GM23248 (cell line): ENCODE measurements around the gene SIX6. TPM values are rescaled to one million over a fixed set of nuclear protein-coding genes. Genes with fewer than 3 reads are reported as not detected.
A peak's percentile ranks its signal among the peaks of the same experiment; 100 is the strongest.

Experiments used
- DNase-seq: peaks from one replicate; pipeline ENCODE4 v3.0.0-alpha.2; 2015
- H2AFZ ChIP-seq: fragments of 200-600 bp; sonication (generic); 2 replicates; pipeline ENCODE4 v1.6.1; 2016; ENCODE audit warnings: antibody characterized with exemption
- H3F3A ChIP-seq: fragments of 200-600 bp; sonication (generic); 2 replicates; pipeline ENCODE4 v1.6.1; 2016; ENCODE audit warnings: mild to moderate bottlenecking, antibody characterized with exemption, mixed run types; ENCODE audit not compliant: insufficient read depth
- H3K27ac ChIP-seq: fragments of 200-600 bp; sonication (generic); 2 replicates; pipeline ENCODE4 v1.5.1; 2016; ENCODE audit warnings: mild to moderate bottlenecking
- H3K27me3 ChIP-seq: fragments of 200-600 bp; sonication (generic); replicated peaks from 2 replicates; pipeline ENCODE4 v1.6.1; 2016; ENCODE audit warnings: mild to moderate bottlenecking; ENCODE audit not compliant: insufficient read depth
- H3K36me3 ChIP-seq: fragments of 200-600 bp; sonication (generic); 2 replicates; pipeline ENCODE4 v1.6.1; 2016; ENCODE audit warnings: low read depth, mild to moderate bottlenecking
- H3K4me1 ChIP-seq: fragments of 200-600 bp; sonication (generic); 2 replicates; pipeline ENCODE4 v1.6.1; 2016; ENCODE audit warnings: mild to moderate bottlenecking; ENCODE audit not compliant: insufficient read depth
- H3K4me2 ChIP-seq: fragments of 200-600 bp; sonication (generic); one replicate; pipeline ENCODE4 v1.6.1; 2016; ENCODE audit warnings: mild to moderate bottlenecking; ENCODE audit not compliant: unreplicated experiment
- H3K4me3 ChIP-seq: fragments of 200-600 bp; sonication (generic); 2 replicates; pipeline ENCODE4 v1.5.1; 2016; ENCODE audit warnings: mild to moderate bottlenecking
- H3K79me2 ChIP-seq: fragments of 200-600 bp; sonication (generic); 2 replicates; pipeline ENCODE4 v1.6.1; 2016; ENCODE audit warnings: mild to moderate bottlenecking; ENCODE audit not compliant: insufficient read depth
- H3K9ac ChIP-seq: fragments of 200-600 bp; sonication (generic); 2 replicates; pipeline ENCODE4 v1.6.1; 2016; ENCODE audit warnings: mild to moderate bottlenecking
- H3K9me2 ChIP-seq: fragments of 200-600 bp; sonication (generic); 2 replicates; pipeline ENCODE4 v1.6.1; 2016; ENCODE audit warnings: mixed run types, mild to moderate bottlenecking, moderate library complexity; ENCODE audit not compliant: insufficient read depth
- H3K9me3 ChIP-seq: fragments of 200-600 bp; sonication (generic); one replicate; pipeline ENCODE4 v1.6.1; 2017; ENCODE audit warnings: low read depth
- H4K20me1 ChIP-seq: fragments of 200-600 bp; sonication (generic); 2 replicates; pipeline ENCODE4 v1.6.0; 2016; ENCODE audit not compliant: insufficient read depth
- EZH2 ChIP-seq: fragments of 200-600 bp; sonication (generic); IDR thresholded peaks from 2 replicates; pipeline ENCODE4 v1.6.1; 2018; ENCODE audit warnings: antibody characterized with exemption, mild to moderate bottlenecking; ENCODE audit not compliant: insufficient read depth, poor library complexity, severe bottlenecking
- EZH2phosphoT487 ChIP-seq: fragments of 200-600 bp; sonication (generic); IDR thresholded peaks from 2 replicates; pipeline ENCODE4 v1.6.1; 2018; ENCODE audit warnings: antibody characterized with exemption, moderate library complexity, mild to moderate bottlenecking, low read depth; ENCODE audit not compliant: insufficient read depth
- WGBS, 2 experiments: methylation state at CpG; one replicate each; pipeline ENCODE4 v1.1.6; 2015 to 2017; ENCODE audit warnings: low lambda C conversion rate in 2 of 2, low coverage in 1 of 2; ENCODE audit errors: missing lambda C conversion rate in 2 of 2; 5-methylcytosine and 5-hydroxymethylcytosine counted together
- in situ Hi-C: fragments of 300-500 bp; cut with MboI; formaldehyde crosslinking; loops from 2 replicates; pipeline ENCODE4 v1.15.0; 2020
- polyA plus RNA-seq: library from polyadenylated mRNA; unstranded; fragments of >200 nt; fragmentation: Nextera tagmentation; extraction: Ambion mirVana; gene quantifications from 2 replicates; pipeline ENCODE4 v1.2.1, GENCODE V29; 2016
- total RNA-seq: library from RNA; depleted of rRNA; stranded (reverse); fragments of >200 nt; shearing (Covaris generic); gene quantifications from 2 replicates; pipeline ENCODE4 v1.2.3, GENCODE V29; 2014

Gene SIX6
- total and polyA plus RNA-seq, 2 experiments from 2014 or later: not detected

GRCh38 chr14:60510951-60511599, 2.1 kb downstream of the SIX6 start:
- H3F3A ChIP-seq: no peaks in the 10 kb centered on the region
- H3K9ac ChIP-seq: no peak overlapping the region
- H3K4me1 ChIP-seq: no peaks in the 10 kb centered on the region
- no peak overlapping the region for H3K27ac ChIP-seq
- no peaks in the 10 kb centered on the region for H3K36me3 ChIP-seq
- H3K9me3 ChIP-seq: no peaks in the 10 kb centered on the region
- no peak overlapping the region for H3K4me2 ChIP-seq
- no peak overlapping the region for H3K4me3 ChIP-seq
- peaks cover 98% of the 10 kb centered on the region for H3K27me3 ChIP-seq
- H3K9me2 ChIP-seq: no peaks in the 10 kb centered on the region
- H3K79me2 ChIP-seq: no peaks in the 10 kb centered on the region
- TF ChIP-seq EZH2phosphoT487 (no peak), EZH2 (peak; percentile 31)
- H4K20me1 ChIP-seq: no peaks in the 10 kb centered on the region
- 10 to 11% methylated on average over 44 to 49 of the region's 49 CpGs for WGBS, 2 experiments
- in situ Hi-C loops: no loop called here
- no peak for DNase-seq
- H2AFZ ChIP-seq: no peak overlapping the region

GRCh38 chr14:60512126-60512525, 3.2 kb downstream of the SIX6 start:
- Histone ChIP-seq H3K9me3 (no peaks in the 10 kb centered on the region), H4K20me1 (no peaks in the 10 kb centered on the region; the same call in 1 of the 2 replicates), H3F3A (no peaks in the 10 kb centered on the region), H3K27ac (no peak overlapping the region), H3K36me3 (no peaks in the 10 kb centered on the region), H3K4me3 (no peak overlapping the region), H3K4me1 (no peaks in the 10 kb centered on the region), H3K9ac (no peak overlapping the region), H3K4me2 (no peak overlapping the region), H3K79me2 (no peaks in the 10 kb centered on the region), H3K27me3 (peaks cover 98% of the 10 kb centered on the region), H3K9me2 (no peaks in the 10 kb centered on the region), H2AFZ (no peak overlapping the region)
- TF ChIP-seq EZH2phosphoT487 (no peak), EZH2 (peak; percentile 68)
- DNase-seq: no peak
- 25 to 28% methylated on average over 2 of the region's 2 CpGs for WGBS, 2 experiments
- in situ Hi-C loops: no loop called here

GRCh38 chr14:60512973-60513571, 4.1 kb downstream of the SIX6 start:
- Histone ChIP-seq H3K4me1 (no peaks in the 10 kb centered on the region), H3F3A (no peaks in the 10 kb centered on the region), H3K4me2 (no peak overlapping the region), H3K9me3 (no peaks in the 10 kb centered on the region), H4K20me1 (no peaks in the 10 kb centered on the region; the same call in 1 of the 2 replicates), H3K36me3 (no peaks in the 10 kb centered on the region), H3K27ac (no peak overlapping the region), H3K9ac (no peak overlapping the region), H3K9me2 (no peaks in the 10 kb centered on the region), H3K79me2 (no peaks in the 10 kb centered on the region), H3K27me3 (peaks cover 98% of the 10 kb centered on the region), H3K4me3 (no peak overlapping the region), H2AFZ (no peak overlapping the region)
- in situ Hi-C loops: no loop called here
- 5 to 13% methylated on average over 7 of the region's 7 CpGs for WGBS, 2 experiments
- TF ChIP-seq EZH2phosphoT487: no peak
- TF ChIP-seq EZH2: no peak
- no peak for DNase-seq

- DNase-seq: no peak
- H3K79me2 ChIP-seq: no peaks in the 10 kb centered on the region
- no peaks in the 10 kb centered on the region for H3F3A ChIP-seq
- H4K20me1 ChIP-seq: no peaks in the 10 kb centered on the region; the same call in 1 of the 2 replicates
- H3K27me3 ChIP-seq: peaks cover 98% of the 10 kb centered on the region
- TF ChIP-seq EZH2 (no peak), EZH2phosphoT487 (no peak)
- H3K4me1 ChIP-seq: no peaks in the 10 kb centered on the region
- peak overlapping the region; percentile 14; the same call in 1 of the 2 replicates for H2AFZ ChIP-seq
- no peak overlapping the region for H3K27ac ChIP-seq
- no peak overlapping the region for H3K9ac ChIP-seq
- in situ Hi-C loops: no loop called here
- peak overlapping the region; percentile 44 for H3K4me3 ChIP-seq
- H3K9me2 ChIP-seq: no peaks in the 10 kb centered on the region
- no peaks in the 10 kb centered on the region for H3K36me3 ChIP-seq
- 11 to 12% methylated on average over 10 of the region's 10 CpGs for WGBS, 2 experiments
- peak overlapping the region; percentile 12 for H3K4me2 ChIP-seq
- no peaks in the 10 kb centered on the region for H3K9me3 ChIP-seq
Measured at GRCh38 chr14:60514378-60514740, 5.4 kb downstream of the SIX6 start.
